Sigmoid colon (tissue), 3 donors: ENCODE data around the gene CHDH.

ENCODE experiments used
- POLR2A ChIP-seq, 2 donors: fragments of 450-650 bp; IDR thresholded peaks; one replicate each; pipeline ENCODE4 v1.6.1; 2016; ENCODE audit warnings: antibody characterized with exemption in 2 of 2, mild to moderate bottlenecking in 2 of 2, moderate library complexity in 2 of 2
- TF ChIP-seq, protein P1 (sequence below), 4 experiments: fragments of 450-650 bp in 3 of 4; fragments of 200-600 bp in 1 of 4; IDR thresholded peaks; one replicate each; pipeline ENCODE4 v1.5.1; 2016 to 2019; ENCODE audit warnings: antibody characterized with exemption in 4 of 4, mild to moderate bottlenecking in 3 of 4, moderate library complexity in 2 of 4

DNA sequence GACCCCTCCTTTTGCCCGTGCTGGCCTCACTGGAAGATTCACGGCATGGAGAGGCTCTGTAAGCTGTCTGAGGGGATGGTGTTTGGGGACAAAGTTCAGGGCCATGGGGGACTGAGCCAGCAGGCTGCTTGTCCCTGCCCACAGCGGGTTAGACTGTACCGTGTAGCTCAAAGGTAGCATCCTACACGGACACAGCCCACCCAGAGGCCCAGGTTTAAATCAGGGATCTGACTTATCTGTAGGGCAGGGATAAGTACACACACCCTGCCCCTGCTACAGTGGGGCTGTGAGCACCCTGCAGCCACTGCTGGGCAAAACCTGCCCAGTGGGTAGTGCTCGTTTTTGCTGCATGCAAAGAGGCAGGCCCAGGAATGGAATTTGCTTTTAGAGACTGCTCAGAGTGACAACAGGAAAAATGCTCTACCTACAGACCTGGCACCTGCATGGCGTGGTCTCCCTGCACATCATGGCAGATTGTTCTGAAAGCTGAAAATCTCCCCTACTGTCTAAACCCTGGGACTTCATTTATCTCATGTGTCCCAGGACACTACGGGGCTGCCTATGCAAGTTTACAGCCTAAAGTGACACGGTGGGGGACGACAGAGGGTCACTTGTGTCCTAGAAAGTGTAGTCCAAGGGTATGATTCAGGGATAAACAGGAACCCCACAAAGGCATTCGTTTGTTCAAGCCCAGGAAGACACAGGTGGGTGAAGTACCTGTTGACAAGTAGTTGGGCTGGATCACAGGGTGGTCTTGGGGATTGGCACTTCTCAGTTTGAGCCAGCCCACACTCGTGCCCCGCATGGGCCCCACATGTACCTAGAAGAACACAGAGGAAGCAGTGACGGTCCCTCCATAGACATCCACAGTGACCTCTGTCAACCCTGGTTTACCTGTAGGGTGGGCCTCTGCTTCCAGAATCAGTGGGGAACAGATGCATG lies 27.7 kb downstream of the CHDH start:
- TF ChIP-seq POLR2A (IDR thresholded peaks at IDR 0.05): no peak
- TF ChIP-seq, protein P1, sequence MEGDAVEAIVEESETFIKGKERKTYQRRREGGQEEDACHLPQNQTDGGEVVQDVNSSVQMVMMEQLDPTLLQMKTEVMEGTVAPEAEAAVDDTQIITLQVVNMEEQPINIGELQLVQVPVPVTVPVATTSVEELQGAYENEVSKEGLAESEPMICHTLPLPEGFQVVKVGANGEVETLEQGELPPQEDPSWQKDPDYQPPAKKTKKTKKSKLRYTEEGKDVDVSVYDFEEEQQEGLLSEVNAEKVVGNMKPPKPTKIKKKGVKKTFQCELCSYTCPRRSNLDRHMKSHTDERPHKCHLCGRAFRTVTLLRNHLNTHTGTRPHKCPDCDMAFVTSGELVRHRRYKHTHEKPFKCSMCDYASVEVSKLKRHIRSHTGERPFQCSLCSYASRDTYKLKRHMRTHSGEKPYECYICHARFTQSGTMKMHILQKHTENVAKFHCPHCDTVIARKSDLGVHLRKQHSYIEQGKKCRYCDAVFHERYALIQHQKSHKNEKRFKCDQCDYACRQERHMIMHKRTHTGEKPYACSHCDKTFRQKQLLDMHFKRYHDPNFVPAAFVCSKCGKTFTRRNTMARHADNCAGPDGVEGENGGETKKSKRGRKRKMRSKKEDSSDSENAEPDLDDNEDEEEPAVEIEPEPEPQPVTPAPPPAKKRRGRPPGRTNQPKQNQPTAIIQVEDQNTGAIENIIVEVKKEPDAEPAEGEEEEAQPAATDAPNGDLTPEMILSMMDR (IDR thresholded peaks at IDR 0.05): no peak
